Kidney capillary endothelial cell (primary cell): ENCODE results near the gene IL4R.
A peak's percentile ranks its signal among the peaks of the same experiment; 100 is the strongest.
"Not testable (repeated sequence)": the region's sequence is repeated elsewhere in the genome, so short reads cannot be mapped to it uniquely, and the experiment has no call there.

ENCODE experiments used
- DNase-seq: peaks from one replicate; pipeline ENCODE4 v3.0.0-alpha.2; 2018; ENCODE audit warnings: low spot score

The IL4R gene

GRCh38 chr16:27381974-27382855 lies 68.4 kb downstream of the IL4R start:
- DNase-seq: no peak

GRCh38 chr16:27383556-27384243 lies 69.9 kb downstream of the IL4R start:
- DNase-seq: no peak

GRCh38 chr16:27384425-27384824 lies 70.7 kb downstream of the IL4R start:
- no peak for DNase-seq

- no peak for DNase-seq
Measured at GRCh38 chr16:27385398-27385797, 71.6 kb downstream of the IL4R start.

GRCh38 chr16:27386674-27387073 lies 72.9 kb downstream of the IL4R start:
- no peak for DNase-seq

- DNase-seq: no peak
Measured at GRCh38 chr16:27387724-27388123, 74.0 kb downstream of the IL4R start.

- DNase-seq: no peak
Measured at GRCh38 chr16:27389272-27389961, 75.6 kb downstream of the IL4R start.

- DNase-seq: no peak
Measured at GRCh38 chr16:27390151-27390550, 76.4 kb downstream of the IL4R start.

GRCh38 chr16:27392671-27393070 lies 78.9 kb downstream of the IL4R start:
- no peak for DNase-seq

- no peak for DNase-seq
Measured at GRCh38 chr16:27394516-27394915, 80.7 kb downstream of the IL4R start.

GRCh38 chr16:27398341-27398893 lies 84.6 kb downstream of the IL4R start:
- not testable (repeated sequence) for DNase-seq

GRCh38 chr16:27398894-27399853 lies 85.4 kb downstream of the IL4R start:
- DNase-seq: no peak

GRCh38 chr16:27399969-27400368 lies 86.2 kb downstream of the IL4R start:
- DNase-seq: no peak

GRCh38 chr16:27400751-27401620 lies 87.2 kb downstream of the IL4R start:
- no peak for DNase-seq

GRCh38 chr16:27401768-27402568 lies 88.2 kb downstream of the IL4R start, which contains the start of gene IL21R:
IL21R (plus strand) TSS chr16:27402174; CDS start chr16:27430072, 27,898 bp downstream.
- peak; percentile 88 for DNase-seq

- no peak for DNase-seq
Measured at GRCh38 chr16:27402569-27402963, 88.8 kb downstream of the IL4R start.

- DNase-seq: no peak
Measured at GRCh38 chr16:27402964-27403600, 89.3 kb downstream of the IL4R start.

GRCh38 chr16:27403601-27403992 lies 89.8 kb downstream of the IL4R start:
- DNase-seq: no peak
